ENCODE results near the gene ZFP69B. TPM values are rescaled to one million over a fixed set of nuclear protein-coding genes. Genes with fewer than 3 reads are reported as not detected.
"Not testable (repeated sequence)": the region's sequence is repeated elsewhere in the genome, so short reads cannot be mapped to it uniquely, and the experiment has no call there.

ZFP69B gene
- total RNA-seq, 1 donor from 2014 or later = 0.55 TPM

- no peak for DNase-seq (ENCODE audit: low spot score)
- ATAC-seq = no peak
Measured at GRCh38 chr1:40435471-40435870, 14.8 kb upstream of the ZFP69B start.

GRCh38 chr1:40435876-40436275, 14.4 kb upstream of the ZFP69B start:
- DNase-seq (ENCODE audit: low spot score) = no peak
- ATAC-seq = no peak

GRCh38 chr1:40438391-40439015, 11.8 kb upstream of the ZFP69B start:
- ATAC-seq (peak; percentile 94), DNase-seq (ENCODE audit: low spot score) (no peak)

- no peak for DNase-seq (ENCODE audit: low spot score)
- ATAC-seq = no peak
Measured at GRCh38 chr1:40439247-40439646, 11.0 kb upstream of the ZFP69B start.

GRCh38 chr1:40450495-40451237, 390 bp downstream of the ZFP69B start:
- peak; percentile 31 for ATAC-seq
- DNase-seq (ENCODE audit: low spot score) = no peak

- no peak for ATAC-seq
Measured at GRCh38 chr1:40451238-40451585, 936 bp downstream of the ZFP69B start.

GRCh38 chr1:40454873-40455272, 4.6 kb downstream of the ZFP69B start:
- DNase-seq (ENCODE audit: low spot score) = no peak
- ATAC-seq = no peak

More at GRCh38 chr1:40451238-40451585, 936 bp downstream of the ZFP69B start:
- no peak for DNase-seq (ENCODE audit: low spot score)

- ATAC-seq = no peak
- DNase-seq (ENCODE audit: low spot score) = no peak
Measured at GRCh38 chr1:40462956-40463590, 12.8 kb downstream of the ZFP69B start.

- ATAC-seq = no peak
- DNase-seq (ENCODE audit: low spot score) = no peak
Measured at GRCh38 chr1:40469327-40469726, 19.1 kb downstream of the ZFP69B start.

GRCh38 chr1:40475268-40475667, 25.0 kb downstream of the ZFP69B start:
- no peak for ATAC-seq
- no peak for DNase-seq (ENCODE audit: low spot score)

- DNase-seq (ENCODE audit: low spot score) (peak; percentile 63), ATAC-seq (peak; percentile 96)
Measured at GRCh38 chr1:40476924-40477677, 26.8 kb downstream of the ZFP69B start, which contains the start of gene ZFP69. Gene ZFP69, plus strand, starts transcription at chr1:40477290. Its CDS starts 2,072 bp downstream, at chr1:40479362.

- no peak for DNase-seq (ENCODE audit: low spot score)
- peak; percentile 62 for ATAC-seq
Measured at GRCh38 chr1:40477678-40478053, 27.4 kb downstream of the ZFP69B start.

- DNase-seq (ENCODE audit: low spot score) (no peak), ATAC-seq (no peak)
Measured at GRCh38 chr1:40478276-40478675, 28.0 kb downstream of the ZFP69B start.

- ATAC-seq (no peak), DNase-seq (ENCODE audit: low spot score) (no peak)
Measured at GRCh38 chr1:40479156-40479555, 28.9 kb downstream of the ZFP69B start.

GRCh38 chr1:40495315-40495903, 45.1 kb downstream of the ZFP69B start:
- ATAC-seq (no peak), DNase-seq (ENCODE audit: low spot score) (no peak)

GRCh38 chr1:40502651-40503050, 52.4 kb downstream of the ZFP69B start:
- DNase-seq (ENCODE audit: low spot score); ATAC-seq: not testable (repeated sequence)

GRCh38 chr1:40507973-40508372, 57.7 kb downstream of the ZFP69B start:
- no peak for ATAC-seq
- DNase-seq (ENCODE audit: low spot score) = no peak

- ATAC-seq (peak; percentile 99), DNase-seq (ENCODE audit: low spot score) (peak; percentile 90)
Measured at GRCh38 chr1:40508375-40509341, 58.4 kb downstream of the ZFP69B start, which contains the start of gene EXO5. Gene EXO5, plus strand, starts transcription at chr1:40508767. Its CDS starts 5,778 bp downstream, at chr1:40514545.
